Fibroblast of lung (primary cell): ENCODE results near the gene NCAM2. TPM values are rescaled to one million over a fixed set of nuclear protein-coding genes. Genes with fewer than 3 reads are reported as not detected.

Source experiments
- DNase-seq, 2 donors: peaks; one replicate each; pipeline versions ENCODE4 v3.0.0 to v3.0.0-alpha.2; 2010; ENCODE audit warnings: low read depth in 2 of 2
- H2AFZ ChIP-seq: 2 replicates; pipeline ENCODE4 v1.5.1; 2012; ENCODE audit warnings: low read length, control low read depth, inconsistent platforms
- H3K27ac ChIP-seq: 2 replicates; pipeline ENCODE4 v1.5.1; 2011; ENCODE audit warnings: low read length, control low read depth; ENCODE audit not compliant: insufficient read depth
- H3K27me3 ChIP-seq: 2 replicates; pipeline ENCODE4 v1.5.1; 2011; ENCODE audit warnings: mild to moderate bottlenecking, low read length; ENCODE audit not compliant: control insufficient read depth, insufficient read depth
- H3K36me3 ChIP-seq: 2 replicates; pipeline ENCODE4 v1.5.1; 2011; ENCODE audit warnings: low read length; ENCODE audit not compliant: control insufficient read depth, insufficient read depth
- H3K4me1 ChIP-seq: 2 replicates; pipeline ENCODE4 v1.5.1; 2011; ENCODE audit warnings: low read length; ENCODE audit not compliant: control insufficient read depth, insufficient read depth; ENCODE audit errors: extremely low read depth
- H3K4me2 ChIP-seq: 2 replicates; pipeline ENCODE4 v1.5.1; 2011; ENCODE audit warnings: low read length, control low read depth; ENCODE audit not compliant: insufficient read depth; ENCODE audit errors: extremely low read depth
- H3K4me3 ChIP-seq, 4 experiments: fragments of 200-600 bp in 1 of 4; sonication (generic) in 1 of 4; replicated peaks in 1 of 4; 2 replicates each; pipeline ENCODE4 v1.5.1; 2011 to 2016; ENCODE audit warnings: low read length in 4 of 4, low read depth in 3 of 4, mild to moderate bottlenecking in 3 of 4, control low read depth in 2 of 4, inconsistent platforms in 1 of 4, mixed read lengths in 1 of 4; ENCODE audit not compliant: insufficient read depth in 1 of 4; ENCODE audit errors: control extremely low read depth in 1 of 4
- H3K79me2 ChIP-seq: 2 replicates; pipeline ENCODE4 v1.5.1; 2012; ENCODE audit warnings: mild to moderate bottlenecking, low read length, inconsistent platforms; ENCODE audit not compliant: control insufficient read depth, insufficient read depth
- H3K9ac ChIP-seq: 2 replicates; pipeline ENCODE4 v1.5.1; 2011; ENCODE audit warnings: mild to moderate bottlenecking, low read length, control low read depth; ENCODE audit not compliant: insufficient read depth
- H3K9me3 ChIP-seq: 2 replicates; pipeline ENCODE4 v1.5.1; 2012; ENCODE audit warnings: low read depth, low read length; ENCODE audit not compliant: control insufficient read depth, insufficient read depth
- H4K20me1 ChIP-seq: 2 replicates; pipeline ENCODE4 v1.5.1; 2011; ENCODE audit warnings: low read length; ENCODE audit not compliant: control insufficient read depth, insufficient read depth; ENCODE audit errors: extremely low read depth
- CTCF ChIP-seq, 2 donors: IDR thresholded peaks in 1 of 2; conservative IDR thresholded peaks in 1 of 2; 1 replicate in 1 of 2; 2 replicates in 1 of 2; pipeline ENCODE4 v1.5.1; 2011 to 2012; ENCODE audit warnings: low read length in 2 of 2, control low read depth in 1 of 2, inconsistent platforms in 1 of 2, low read depth in 1 of 2, mild to moderate bottlenecking in 1 of 2
- EZH2 ChIP-seq: IDR thresholded peaks from 2 replicates; pipeline ENCODE4 v1.5.1; 2012; ENCODE audit warnings: low read length, control low read depth, mild to moderate bottlenecking; ENCODE audit errors: missing control alignments
- polyA plus RNA-seq, 2 donors: library from polyadenylated mRNA; depleted of rRNA in 1 of 2; stranded (reverse) in 1 of 2; unstranded in 1 of 2; fragments of >200 nt; gene quantifications; 2 replicates each; pipeline ENCODE4 v1.2.1, GENCODE V29; 2011 to 2012; ENCODE audit warnings: missing spikeins in 1 of 2
- total RNA-seq: library from RNA; depleted of rRNA; stranded (reverse); fragments of >200 nt; gene quantifications from 2 replicates; pipeline ENCODE4 v1.2.1, GENCODE V29; 2014

NCAM2 gene
- total and polyA plus RNA-seq, 2 donors (not counting 1 experiment from before 2014, with no cell fraction given): 5.6 to 11.1 TPM

DNA sequence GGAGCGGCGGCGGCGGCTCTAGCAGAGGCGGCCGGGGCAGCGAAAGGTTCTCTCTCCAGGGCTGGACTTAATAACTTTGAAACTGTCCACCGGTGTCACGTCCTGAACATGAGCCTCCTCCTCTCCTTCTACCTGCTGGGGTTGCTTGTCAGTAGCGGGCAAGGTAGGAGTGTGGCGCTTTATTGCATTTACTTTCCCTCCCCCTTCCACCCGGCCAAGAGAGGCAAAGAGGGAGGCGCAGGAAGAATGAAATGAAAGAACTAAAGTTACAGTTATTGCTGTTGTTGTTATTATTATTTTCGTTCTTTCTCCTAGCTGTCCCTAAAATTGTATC, 214 bp downstream of the NCAM2 start:
- TF ChIP-seq EZH2: no peak
- no peak for TF ChIP-seq CTCF (conservative IDR thresholded peaks at IDR 0.05 in 1 of 2, IDR thresholded peaks at IDR 0.05 in 1 of 2; ENCODE audit: low read depth in 1 of 2, low read length in 2 of 2)
- DNase-seq: no peak
- H3K9ac ChIP-seq: peak overlapping the region; percentile 23
- H3K4me2 ChIP-seq: peak overlapping the region; percentile 92
- H3K4me1 ChIP-seq: no peaks in the 10 kb centered on the region
- no peaks in the 10 kb centered on the region for H3K9me3 ChIP-seq
- H4K20me1 ChIP-seq: no peaks in the 10 kb centered on the region
- no peaks in the 10 kb centered on the region for H3K36me3 ChIP-seq
- H3K27me3 ChIP-seq: no peaks in the 10 kb centered on the region
- peak overlapping the region; percentile 62 to 93 (median 78) for H3K4me3 ChIP-seq
- H3K79me2 ChIP-seq: no peaks in the 10 kb centered on the region
- peak overlapping the region; percentile 90 for H2AFZ ChIP-seq
- H3K27ac ChIP-seq: no peak overlapping the region

DNA sequence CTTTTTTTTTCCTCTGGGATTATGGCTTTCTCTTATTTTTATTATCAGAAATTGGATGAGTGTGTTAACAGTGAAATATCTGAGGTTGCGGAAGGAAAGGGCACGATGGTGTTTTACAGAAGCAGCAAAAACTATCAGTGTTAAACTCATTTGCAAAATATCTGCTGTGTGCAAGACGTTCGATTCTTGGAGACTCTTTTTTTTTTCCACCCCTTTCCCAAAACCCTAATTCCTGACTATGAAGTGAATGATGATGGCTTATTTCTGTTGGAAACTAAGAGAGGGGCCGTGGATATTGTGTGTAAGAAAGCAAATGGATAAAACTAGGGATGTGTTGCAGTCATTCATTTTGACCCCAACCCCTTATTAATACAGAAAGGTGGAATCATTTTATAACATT, 677 bp downstream of the NCAM2 start:
- H3K4me2 ChIP-seq: peak overlapping the region; percentile 92

GRCh38 chr21:20999659-21000058, 1.4 kb downstream of the NCAM2 start:
- Histone ChIP-seq H3K36me3 (no peaks in the 10 kb centered on the region), H3K4me3 (peak overlapping the region in 1 of 4 experiments; percentile 86), H3K4me1 (no peaks in the 10 kb centered on the region), H3K27me3 (no peaks in the 10 kb centered on the region), H3K9me3 (no peaks in the 10 kb centered on the region), H3K9ac (no peak overlapping the region), H3K4me2 (no peak overlapping the region), H3K79me2 (no peaks in the 10 kb centered on the region), H2AFZ (no peak overlapping the region), H3K27ac (no peak overlapping the region), H4K20me1 (no peaks in the 10 kb centered on the region)
- peak; percentile 27 to 73 for DNase-seq
- TF ChIP-seq CTCF (conservative IDR thresholded peaks at IDR 0.05 in 1 of 2, IDR thresholded peaks at IDR 0.05 in 1 of 2; ENCODE audit: low read depth in 1 of 2, low read length in 2 of 2) (peak; percentile 81 to 97), EZH2 (no peak)

More for the DNA sequence above, 677 bp downstream of the NCAM2 start:
- Histone ChIP-seq H3K9ac (no peak overlapping the region), H3K79me2 (no peaks in the 10 kb centered on the region), H3K27ac (no peak overlapping the region), H2AFZ (peak overlapping the region; percentile 90), H3K36me3 (no peaks in the 10 kb centered on the region), H3K9me3 (no peaks in the 10 kb centered on the region), H3K27me3 (no peaks in the 10 kb centered on the region), H4K20me1 (no peaks in the 10 kb centered on the region), H3K4me1 (no peaks in the 10 kb centered on the region), H3K4me3 (peak overlapping the region; percentile 62 to 93 (median 78))
- no peak for DNase-seq
- TF ChIP-seq EZH2: no peak
- no peak for TF ChIP-seq CTCF (conservative IDR thresholded peaks at IDR 0.05 in 1 of 2, IDR thresholded peaks at IDR 0.05 in 1 of 2; ENCODE audit: low read depth in 1 of 2, low read length in 2 of 2)
